ENCODE data around the gene MSMP. TPM values are rescaled to one million over a fixed set of nuclear protein-coding genes. Genes with fewer than 3 reads are reported as not detected.

The MSMP gene
- total RNA-seq, 1 donor from 2014 or later: not detected

Other genes with a start within 250 kb of the MSMP start
- gene TESK1, start 149.0 kb downstream of the MSMP start, total RNA-seq (ENCODE audit: insufficient read depth, low replicate concordance): 4.8 TPM
- gene CD72, start 135.9 kb downstream of the MSMP start, total RNA-seq (ENCODE audit: insufficient read depth, low replicate concordance): 2.6 TPM
- gene SIT1, start 103.3 kb downstream of the MSMP start, total RNA-seq (ENCODE audit: insufficient read depth, low replicate concordance): not detected
- 12,614 TPM for gene RMRP, start 96.3 kb downstream of the MSMP start, total RNA-seq (ENCODE audit: insufficient read depth, low replicate concordance)
- 38.0 TPM for gene CCDC107, start 96.0 kb downstream of the MSMP start, total RNA-seq (ENCODE audit: insufficient read depth, low replicate concordance)
- gene ARHGEF39, start 89.1 kb downstream of the MSMP start, total RNA-seq (ENCODE audit: insufficient read depth, low replicate concordance): 5.5 TPM
- 13.0 TPM for gene CA9, start 80.3 kb downstream of the MSMP start, total RNA-seq (ENCODE audit: insufficient read depth, low replicate concordance)
- gene TPM2, start 64.4 kb downstream of the MSMP start, total RNA-seq (ENCODE audit: insufficient read depth, low replicate concordance): 2,993 TPM
- 273 TPM for gene TLN1, start 22.1 kb downstream of the MSMP start, total RNA-seq (ENCODE audit: insufficient read depth, low replicate concordance)
- 41.9 TPM for gene CREB3, start 21.6 kb downstream of the MSMP start, total RNA-seq (ENCODE audit: insufficient read depth, low replicate concordance)
- gene GBA2, start 5.0 kb downstream of the MSMP start, total RNA-seq (ENCODE audit: insufficient read depth, low replicate concordance): 24.3 TPM
- 7.0 TPM for gene RGP1, start 5.0 kb downstream of the MSMP start, total RNA-seq (ENCODE audit: insufficient read depth, low replicate concordance)
- gene NPR2, start 37.3 kb upstream of the MSMP start, total RNA-seq (ENCODE audit: insufficient read depth, low replicate concordance): 15.9 TPM
- gene SPAG8, start 58.0 kb upstream of the MSMP start, total RNA-seq (ENCODE audit: insufficient read depth, low replicate concordance): 5.1 TPM
- gene HINT2, start 60.8 kb upstream of the MSMP start, total RNA-seq (ENCODE audit: insufficient read depth, low replicate concordance): 2.9 TPM
- gene FAM221B, start 74.5 kb upstream of the MSMP start, total RNA-seq (ENCODE audit: insufficient read depth, low replicate concordance): 1.2 TPM
- 3.9 TPM for gene TMEM8B, start 75.0 kb upstream of the MSMP start, total RNA-seq (ENCODE audit: insufficient read depth, low replicate concordance)
- gene OR13J1, start 116.1 kb upstream of the MSMP start, total RNA-seq (ENCODE audit: insufficient read depth, low replicate concordance): not detected
- gene HRCT1, start 151.9 kb upstream of the MSMP start, total RNA-seq (ENCODE audit: insufficient read depth, low replicate concordance): 13.7 TPM
- gene SPAAR, start 155.2 kb upstream of the MSMP start, total RNA-seq (ENCODE audit: insufficient read depth, low replicate concordance): 1.4 TPM
- not detected for gene OR2S2, start 203.9 kb upstream of the MSMP start, total RNA-seq (ENCODE audit: insufficient read depth, low replicate concordance)

Measured in umbilical cord (tissue), 1 donor.